WTC11 (cell line): ENCODE measurements around the gene ZNF789. TPM values are rescaled to one million over a fixed set of nuclear protein-coding genes. Genes with fewer than 3 reads are reported as not detected.

Experiments
- ATAC-seq: fragments of 200-7000 bp; cut with Tn5 transposase; 2 replicates; pipeline ENCODE4 v1.10.0; 2021; ENCODE audit warnings: mild to moderate bottlenecking, moderate library complexity
- CTCF ChIA-PET: fragments of 300-600 bp; sonication (Branson Sonifier 250); formaldehyde crosslinking; loops from one replicate; lab custom pipeline; 2021; ENCODE audit warnings: antibody characterized with exemption; lab: Charles Lee
- POLR2A ChIA-PET: fragments of 350-600 bp; sonication (Branson Sonifier 250); formaldehyde crosslinking; loops from one replicate; lab custom pipeline; 2021; ENCODE audit warnings: antibody characterized with exemption; lab: Charles Lee
- DNase-seq: peaks from one replicate; pipeline ENCODE4 v3.0.0; 2021; ENCODE audit warnings: low spot score
- H3K27ac Mint-ChIP-seq: 2 replicates; pipeline ENCODE4 v1.8.0; 2021; ENCODE audit warnings: mixed read lengths
- H3K27me3 Mint-ChIP-seq: 2 replicates; pipeline ENCODE4 v1.8.0; 2021; ENCODE audit warnings: low read depth, mild to moderate bottlenecking, moderate library complexity, mixed read lengths
- H3K36me3 Mint-ChIP-seq: 2 replicates; pipeline ENCODE4 v1.8.0; 2021; ENCODE audit warnings: mixed read lengths
- H3K4me1 Mint-ChIP-seq: 2 replicates; pipeline ENCODE4 v1.8.0; 2022; ENCODE audit warnings: mixed read lengths
- H3K4me3 Mint-ChIP-seq: 2 replicates; pipeline ENCODE4 v1.8.0; 2021; ENCODE audit warnings: mild to moderate bottlenecking, moderate library complexity, mixed read lengths
- H3K9me3 Mint-ChIP-seq: 2 replicates; pipeline ENCODE4 v1.8.0; 2021; ENCODE audit warnings: mixed read lengths
- ATF1 ChIP-seq: sonication (generic); formaldehyde crosslinking; IDR thresholded peaks from 2 replicates; pipeline ENCODE4 v1.8.1; 2023; ENCODE audit warnings: mild to moderate bottlenecking, moderate library complexity, missing genetic modification reagents
- CREB1 ChIP-seq: sonication (generic); formaldehyde crosslinking; IDR thresholded peaks from 2 replicates; pipeline ENCODE4 v1.8.0; 2023; ENCODE audit warnings: mild to moderate bottlenecking, missing genetic modification reagents
- CTCF ChIP-seq: fragments of 200-600 bp; IDR thresholded peaks from 2 replicates; pipeline ENCODE4 v1.8.0; 2022; ENCODE audit warnings: antibody characterized with exemption
- E2F1 ChIP-seq: sonication (generic); formaldehyde crosslinking; IDR thresholded peaks from 2 replicates; pipeline ENCODE4 v1.8.0; 2022; ENCODE audit warnings: mild to moderate bottlenecking, missing genetic modification reagents
- EMX1 ChIP-seq: fragments of 250-450 bp; sonication (Bioruptor Pico); IDR thresholded peaks from 2 replicates; pipeline ENCODE4 v1.8.0; 2021; ENCODE audit warnings: mild to moderate bottlenecking
- FOXP1 ChIP-seq: sonication (generic); formaldehyde crosslinking; IDR thresholded peaks from 2 replicates; pipeline ENCODE4 v1.8.0; 2022; ENCODE audit warnings: missing genetic modification reagents, mild to moderate bottlenecking, moderate library complexity, borderline replicate concordance
- IRF2 ChIP-seq: sonication (generic); formaldehyde crosslinking; IDR thresholded peaks from 2 replicates; pipeline ENCODE4 v1.8.0; 2022; ENCODE audit warnings: low read depth, missing genetic modification reagents, borderline replicate concordance
- KAT7 ChIP-seq: sonication (generic); formaldehyde crosslinking; IDR thresholded peaks from 2 replicates; pipeline ENCODE4 v1.8.1; 2023; ENCODE audit warnings: missing genetic modification reagents, mild to moderate bottlenecking, borderline replicate concordance
- MXD4 ChIP-seq: fragments of 250-450 bp; sonication (Bioruptor Pico); IDR thresholded peaks from 2 replicates; pipeline ENCODE4 v1.8.0; 2021; ENCODE audit warnings: mild to moderate bottlenecking, moderate library complexity, borderline replicate concordance
- NFYB ChIP-seq: sonication (generic); formaldehyde crosslinking; conservative IDR thresholded peaks from 2 replicates; pipeline ENCODE4 v1.8.0; 2022; ENCODE audit warnings: low read depth, missing genetic modification reagents
- RORB ChIP-seq: fragments of 250-450 bp; sonication (Bioruptor Pico); IDR thresholded peaks from 2 replicates; pipeline ENCODE4 v1.9.0; 2021; ENCODE audit warnings: mild to moderate bottlenecking
- SOX15 ChIP-seq: fragments of 250-450 bp; sonication (Bioruptor Pico); IDR thresholded peaks from 2 replicates; pipeline ENCODE4 v1.9.0; 2021; ENCODE audit warnings: mild to moderate bottlenecking
- TCF7 ChIP-seq: sonication (generic); formaldehyde crosslinking; IDR thresholded peaks from 2 replicates; pipeline ENCODE4 v1.8.0; 2022; ENCODE audit warnings: mild to moderate bottlenecking, low read depth, missing genetic modification reagents, moderate library complexity
- TEAD4 ChIP-seq: sonication (generic); formaldehyde crosslinking; IDR thresholded peaks from 2 replicates; pipeline ENCODE4 v1.8.0; 2022; ENCODE audit warnings: mild to moderate bottlenecking, missing genetic modification reagents
- TP53 ChIP-seq: sonication (generic); formaldehyde crosslinking; IDR thresholded peaks from 2 replicates; pipeline ENCODE4 v1.8.1; 2023; ENCODE audit warnings: mild to moderate bottlenecking, missing genetic modification reagents
- USF2 ChIP-seq: sonication (generic); formaldehyde crosslinking; IDR thresholded peaks from 2 replicates; pipeline ENCODE4 v1.8.1; 2023; ENCODE audit warnings: mild to moderate bottlenecking, missing genetic modification reagents, moderate library complexity
- ZNF317 ChIP-seq: sonication (generic); formaldehyde crosslinking; IDR thresholded peaks from 2 replicates; pipeline ENCODE4 v1.8.1; 2023; ENCODE audit warnings: low read depth, mild to moderate bottlenecking, moderate library complexity, missing genetic modification reagents, borderline replicate concordance
- ZNF512 ChIP-seq: sonication (generic); formaldehyde crosslinking; IDR thresholded peaks from 2 replicates; pipeline ENCODE4 v1.8.1; 2022; ENCODE audit warnings: missing genetic modification reagents, borderline replicate concordance
- total RNA-seq: library from RNA; stranded (reverse); gene quantifications from 3 replicates; pipeline ENCODE4 v1.2.3, GENCODE V29; 2021
- TF ChIP-seq, protein P1 (sequence below): fragments of 250-450 bp; sonication (Bioruptor Pico); IDR thresholded peaks from 2 replicates; pipeline ENCODE4 v1.8.0; 2021; ENCODE audit warnings: mild to moderate bottlenecking
- TF ChIP-seq, protein P2 (sequence below): sonication (generic); formaldehyde crosslinking; IDR thresholded peaks from 2 replicates; pipeline ENCODE4 v1.8.1; 2023; ENCODE audit warnings: mild to moderate bottlenecking, missing genetic modification reagents
- TF ChIP-seq, protein P3 (sequence below): sonication (generic); formaldehyde crosslinking; IDR thresholded peaks from 2 replicates; pipeline ENCODE4 v1.8.1; 2023; ENCODE audit warnings: mild to moderate bottlenecking, moderate library complexity, missing genetic modification reagents
- TF ChIP-seq, protein P4 (sequence below): sonication (generic); formaldehyde crosslinking; conservative IDR thresholded peaks from 2 replicates; pipeline ENCODE4 v1.8.1; 2022; ENCODE audit warnings: mild to moderate bottlenecking, missing genetic modification reagents
- TF ChIP-seq, protein P5 (sequence below): sonication (generic); formaldehyde crosslinking; IDR thresholded peaks from 2 replicates; pipeline ENCODE4 v1.8.1; 2022; ENCODE audit warnings: low read depth, mild to moderate bottlenecking, moderate library complexity, missing genetic modification reagents, borderline replicate concordance

Gene ZNF789
- total RNA-seq, 1 experiment from 2014 or later, result 14.0 TPM

DNA sequence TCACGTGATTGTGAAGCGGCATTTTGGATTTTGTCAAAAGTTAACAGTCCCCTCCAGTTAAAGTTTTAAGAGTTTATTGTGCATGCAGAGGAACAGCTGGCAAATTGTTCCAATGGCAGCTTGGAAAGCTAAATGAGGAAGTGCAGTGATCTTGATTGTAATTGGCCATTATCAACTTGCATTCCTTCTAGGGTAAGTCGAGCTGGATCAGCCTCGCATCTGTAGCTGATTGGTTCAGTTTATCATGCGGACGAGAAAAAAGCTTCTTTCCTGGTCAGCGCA is 566 bp downstream of the ZNF789 start:
- Mint-ChIP-seq H3K36me3 (peaks cover 8% of the 10 kb centered on the region), H3K9me3 (no peaks in the 10 kb centered on the region), H3K27ac (peak overlapping the region; percentile 96), H3K4me1 (peaks cover 14% of the 10 kb centered on the region), H3K4me3 (peak overlapping the region; percentile 98), H3K27me3 (peaks cover 5% of the 10 kb centered on the region; the same call in 1 of the 2 replicates)
- TF ChIP-seq EMX1 (CRISPR knock-in tag) (no peak), ATF1 (CRISPR knock-in tag) (no peak), MXD4 (no peak), TEAD4 (CRISPR knock-in tag) (no peak), TCF7 (CRISPR knock-in tag) (no peak), CREB1 (no peak), FOXP1 (CRISPR knock-in tag) (no peak), USF2 (no peak), NFYB (CRISPR knock-in tag) (no peak)
- TF ChIP-seq, protein P1, sequence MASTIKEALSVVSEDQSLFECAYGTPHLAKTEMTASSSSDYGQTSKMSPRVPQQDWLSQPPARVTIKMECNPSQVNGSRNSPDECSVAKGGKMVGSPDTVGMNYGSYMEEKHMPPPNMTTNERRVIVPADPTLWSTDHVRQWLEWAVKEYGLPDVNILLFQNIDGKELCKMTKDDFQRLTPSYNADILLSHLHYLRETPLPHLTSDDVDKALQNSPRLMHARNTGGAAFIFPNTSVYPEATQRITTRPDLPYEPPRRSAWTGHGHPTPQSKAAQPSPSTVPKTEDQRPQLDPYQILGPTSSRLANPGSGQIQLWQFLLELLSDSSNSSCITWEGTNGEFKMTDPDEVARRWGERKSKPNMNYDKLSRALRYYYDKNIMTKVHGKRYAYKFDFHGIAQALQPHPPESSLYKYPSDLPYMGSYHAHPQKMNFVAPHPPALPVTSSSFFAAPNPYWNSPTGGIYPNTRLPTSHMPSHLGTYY (CRISPR knock-in tag), result no peak
- ChIA-PET POLR2A (interaction anchor here (1.3 kb wide), 1 partner anchor 65 kb away, joined by 5 read pairs; the partner anchor contains the start of genes BUD31 and PDAP1), CTCF (no interaction called here)
- no peak for DNase-seq
- no peak for ATAC-seq

DNA sequence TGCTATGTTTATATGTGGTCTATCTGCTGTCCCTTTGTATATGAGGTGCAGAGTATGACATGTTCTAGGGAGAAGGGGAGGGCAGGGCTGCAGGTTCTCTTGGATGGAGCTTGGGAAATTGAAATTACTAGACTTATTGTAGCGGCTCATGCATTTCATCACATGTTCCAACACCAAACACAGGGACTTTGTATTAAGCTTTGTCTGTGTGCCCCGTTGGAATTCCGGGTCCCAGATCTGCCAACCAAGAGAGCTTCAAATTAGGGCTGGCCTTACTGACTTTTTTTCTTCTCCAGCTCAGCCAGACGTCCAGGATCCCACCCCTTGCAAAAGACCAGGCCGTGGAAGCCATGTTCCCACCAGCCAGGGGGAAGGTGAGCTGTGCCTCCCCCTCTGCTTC is 3.4 kb downstream of the ZNF789 start:
- ChIA-PET CTCF (interaction anchor here (1.8 kb wide), 1 partner anchor 15 kb away, joined by 8 read pairs; no protein-coding TSS in a partner anchor), POLR2A (no interaction called here)
- no peak for ATAC-seq
- H3K4me3 Mint-ChIP-seq, result no peak overlapping the region
- no peaks in the 10 kb centered on the region for H3K27me3 Mint-ChIP-seq
- peaks cover 7% of the 10 kb centered on the region; the same call in 1 of the 2 replicates for H3K4me1 Mint-ChIP-seq
- H3K36me3 Mint-ChIP-seq, result peaks cover 21% of the 10 kb centered on the region
- H3K27ac Mint-ChIP-seq, result no peak overlapping the region; the same call in 1 of the 2 replicates
- TF ChIP-seq, protein P2, sequence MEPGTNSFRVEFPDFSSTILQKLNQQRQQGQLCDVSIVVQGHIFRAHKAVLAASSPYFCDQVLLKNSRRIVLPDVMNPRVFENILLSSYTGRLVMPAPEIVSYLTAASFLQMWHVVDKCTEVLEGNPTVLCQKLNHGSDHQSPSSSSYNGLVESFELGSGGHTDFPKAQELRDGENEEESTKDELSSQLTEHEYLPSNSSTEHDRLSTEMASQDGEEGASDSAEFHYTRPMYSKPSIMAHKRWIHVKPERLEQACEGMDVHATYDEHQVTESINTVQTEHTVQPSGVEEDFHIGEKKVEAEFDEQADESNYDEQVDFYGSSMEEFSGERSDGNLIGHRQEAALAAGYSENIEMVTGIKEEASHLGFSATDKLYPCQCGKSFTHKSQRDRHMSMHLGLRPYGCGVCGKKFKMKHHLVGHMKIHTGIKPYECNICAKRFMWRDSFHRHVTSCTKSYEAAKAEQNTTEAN (CRISPR knock-in tag), result no peak
- TF ChIP-seq KAT7 (CRISPR knock-in tag) (no peak), CTCF (no peak), E2F1 (CRISPR knock-in tag) (no peak), RORB (no peak), SOX15 (CRISPR knock-in tag) (no peak), ZNF512 (CRISPR knock-in tag) (no peak), IRF2 (CRISPR knock-in tag) (no peak), TP53 (CRISPR knock-in tag) (no peak), ZNF317 (CRISPR knock-in tag) (no peak)
- TF ChIP-seq, protein P3, sequence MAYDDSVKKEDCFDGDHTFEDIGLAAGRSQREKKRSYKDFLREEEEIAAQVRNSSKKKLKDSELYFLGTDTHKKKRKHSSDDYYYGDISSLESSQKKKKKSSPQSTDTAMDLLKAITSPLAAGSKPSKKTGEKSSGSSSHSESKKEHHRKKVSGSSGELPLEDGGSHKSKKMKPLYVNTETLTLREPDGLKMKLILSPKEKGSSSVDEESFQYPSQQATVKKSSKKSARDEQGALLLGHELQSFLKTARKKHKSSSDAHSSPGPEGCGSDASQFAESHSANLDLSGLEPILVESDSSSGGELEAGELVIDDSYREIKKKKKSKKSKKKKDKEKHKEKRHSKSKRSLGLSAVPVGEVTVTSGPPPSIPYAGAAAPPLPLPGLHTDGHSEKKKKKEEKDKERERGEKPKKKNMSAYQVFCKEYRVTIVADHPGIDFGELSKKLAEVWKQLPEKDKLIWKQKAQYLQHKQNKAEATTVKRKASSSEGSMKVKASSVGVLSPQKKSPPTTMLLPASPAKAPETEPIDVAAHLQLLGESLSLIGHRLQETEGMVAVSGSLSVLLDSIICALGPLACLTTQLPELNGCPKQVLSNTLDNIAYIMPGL (CRISPR knock-in tag), result no peak
- TF ChIP-seq, protein P4, sequence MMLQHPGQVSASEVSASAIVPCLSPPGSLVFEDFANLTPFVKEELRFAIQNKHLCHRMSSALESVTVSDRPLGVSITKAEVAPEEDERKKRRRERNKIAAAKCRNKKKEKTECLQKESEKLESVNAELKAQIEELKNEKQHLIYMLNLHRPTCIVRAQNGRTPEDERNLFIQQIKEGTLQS (CRISPR knock-in tag), result no peak
- TF ChIP-seq, protein P5, sequence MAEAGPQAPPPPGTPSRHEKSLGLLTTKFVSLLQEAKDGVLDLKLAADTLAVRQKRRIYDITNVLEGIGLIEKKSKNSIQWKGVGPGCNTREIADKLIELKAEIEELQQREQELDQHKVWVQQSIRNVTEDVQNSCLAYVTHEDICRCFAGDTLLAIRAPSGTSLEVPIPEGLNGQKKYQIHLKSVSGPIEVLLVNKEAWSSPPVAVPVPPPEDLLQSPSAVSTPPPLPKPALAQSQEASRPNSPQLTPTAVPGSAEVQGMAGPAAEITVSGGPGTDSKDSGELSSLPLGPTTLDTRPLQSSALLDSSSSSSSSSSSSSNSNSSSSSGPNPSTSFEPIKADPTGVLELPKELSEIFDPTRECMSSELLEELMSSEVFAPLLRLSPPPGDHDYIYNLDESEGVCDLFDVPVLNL (CRISPR knock-in tag), result no peak
- TF ChIP-seq, all 79 proteins: peak for 0
- H3K9me3 Mint-ChIP-seq, result no peaks in the 10 kb centered on the region
- DNase-seq, result no peak
